GM18499 (cell line): ENCODE measurements around the gene SIN3B.
"Not testable (repeated sequence)": the region's sequence is repeated elsewhere in the genome, so short reads cannot be mapped to it uniquely, and the experiment has no call there.

Experiments used
- ATAC-seq: cut with Tn5 transposase; IDR thresholded peaks from one replicate; pipeline ENCODE4 v1.9.1; 2021; ENCODE audit warnings: moderate number of reproducible peaks; ENCODE audit not compliant: insufficient read depth, unreplicated experiment

The SIN3B gene

GRCh38 chr19:16829010-16829821, at the start of gene SIN3B:
SIN3B (plus strand) TSS chr19:16829398; CDS start chr19:16829421, 23 bp downstream.
- no peak for ATAC-seq

- ATAC-seq, result no peak
These were observed 49.5 kb upstream of the SIN3B start for GRCh38 chr19:16779539-16780163.

- ATAC-seq, result no peak
These were observed 46.5 kb upstream of the SIN3B start for GRCh38 chr19:16782719-16783118.

- ATAC-seq, result no peak
These were observed 40.7 kb upstream of the SIN3B start for GRCh38 chr19:16788479-16788878.

GRCh38 chr19:16789238-16789637, 40.0 kb upstream of the SIN3B start:
- no peak for ATAC-seq

GRCh38 chr19:16790051-16790450, 39.1 kb upstream of the SIN3B start:
- no peak for ATAC-seq

- ATAC-seq, result no peak
These were observed 37.3 kb upstream of the SIN3B start for GRCh38 chr19:16791942-16792341.

GRCh38 chr19:16794456-16795441, 34.4 kb upstream of the SIN3B start:
- ATAC-seq, result no peak

GRCh38 chr19:16795731-16796130, 33.5 kb upstream of the SIN3B start:
- ATAC-seq, result no peak

- no peak for ATAC-seq
These were observed 31.3 kb upstream of the SIN3B start for GRCh38 chr19:16797876-16798275.

- ATAC-seq, result not testable (repeated sequence)
These were observed 30.9 kb upstream of the SIN3B start for GRCh38 chr19:16798326-16798725.

- ATAC-seq, result no peak
These were observed 29.5 kb upstream of the SIN3B start for GRCh38 chr19:16799740-16800139.

GRCh38 chr19:16801600-16802013, 27.6 kb upstream of the SIN3B start:
- no peak for ATAC-seq

- no peak for ATAC-seq
These were observed 25.0 kb upstream of the SIN3B start for GRCh38 chr19:16804176-16804575.

- no peak for ATAC-seq
These were observed 21.5 kb upstream of the SIN3B start for GRCh38 chr19:16807549-16808284.

- ATAC-seq, result no peak
These were observed 14.6 kb upstream of the SIN3B start for GRCh38 chr19:16814526-16815100.

- ATAC-seq, result no peak
These were observed 9.1 kb upstream of the SIN3B start for GRCh38 chr19:16820056-16820455.

- no peak for ATAC-seq
These were observed 8.1 kb upstream of the SIN3B start for GRCh38 chr19:16821081-16821480.

- ATAC-seq, result no peak
These were observed 6.5 kb upstream of the SIN3B start for GRCh38 chr19:16822648-16823047.
